Prostate gland (tissue), 2 donors: ENCODE results near the gene BST1.

Experiments used
- CTCF ChIP-seq, 4 experiments: fragments of 200-600 bp in 2 of 4; fragments of 450-650 bp in 2 of 4; sonication (generic) in 2 of 4; IDR thresholded peaks; 1 replicate in 3 of 4; 2 replicates in 1 of 4; pipeline ENCODE4 v1.5.1; 2016 to 2019; ENCODE audit warnings: antibody characterized with exemption in 4 of 4, mild to moderate bottlenecking in 2 of 4, moderate library complexity in 2 of 4
- POLR2A ChIP-seq: fragments of 450-650 bp; IDR thresholded peaks from one replicate; pipeline ENCODE4 v1.6.1; 2016; ENCODE audit warnings: antibody characterized with exemption, mild to moderate bottlenecking

- TF ChIP-seq POLR2A (no peak), CTCF (IDR thresholded peaks at IDR 0.05) (no peak)
These were observed 33.7 kb downstream of the BST1 start for GRCh38 chr4:15736514-15737050.
